OCI-LY3 (cell line): ENCODE results near the gene ERG.

Experiments used
- H2AFZ ChIP-seq: fragments of 200-600, 300-600 bp; shearing (Covaris generic); 2 replicates; pipeline ENCODE4 v1.6.0; 2014; ENCODE audit warnings: antibody characterized with exemption, low read depth, low read length
- H3K27ac ChIP-seq: fragments of 200-600, 300-600 bp; sonication (generic); 2 replicates; pipeline ENCODE4 v1.5.1; 2014; ENCODE audit warnings: mild to moderate bottlenecking, low read length, moderate library complexity, mixed read lengths
- H3K27me3 ChIP-seq: fragments of 200-600, 300-600 bp; sonication (generic); 2 replicates; pipeline ENCODE4 v1.6.1; 2014; ENCODE audit warnings: low read depth, low read length, mixed read lengths
- H3K36me3 ChIP-seq: fragments of 200-600, 300-600 bp; sonication (generic); replicated peaks from 2 replicates; pipeline ENCODE3; 2014; ENCODE audit warnings: low read depth, low read length, mixed read lengths
- H3K4me1 ChIP-seq: fragments of 300-600, 200-600 bp; sonication (generic); 2 replicates; pipeline ENCODE4 v1.6.1; 2014; ENCODE audit warnings: low read length, mixed read lengths
- H3K4me2 ChIP-seq: fragments of 200-600, 300-600 bp; sonication (generic); 2 replicates; pipeline ENCODE4 v1.6.1; 2014; ENCODE audit warnings: low read length, mixed read lengths
- H3K4me3 ChIP-seq: fragments of 300-600, 200-600 bp; sonication (generic); 2 replicates; pipeline ENCODE4 v1.5.1; 2014; ENCODE audit warnings: antibody characterized with exemption, mild to moderate bottlenecking, low read length, moderate library complexity
- H3K79me2 ChIP-seq: fragments of 300-600, 200-600 bp; shearing (Covaris generic); 2 replicates; pipeline ENCODE4 v1.6.1; 2014; ENCODE audit warnings: mild to moderate bottlenecking, low read length, mixed read lengths
- H3K9ac ChIP-seq: fragments of 300-600, 200-600 bp; shearing (Covaris generic); 2 replicates; pipeline ENCODE4 v1.6.0; 2014; ENCODE audit warnings: mild to moderate bottlenecking, low read length, moderate library complexity
- H3K9me3 ChIP-seq: fragments of 200-600, 300-600 bp; shearing (Covaris generic); 2 replicates; pipeline ENCODE4 v1.6.1; 2014; ENCODE audit warnings: low read length, mixed read lengths; ENCODE audit not compliant: insufficient read depth
- H4K20me1 ChIP-seq: fragments of 200-600, 300-600 bp; sonication (generic); 2 replicates; pipeline ENCODE4 v1.6.1; 2016; ENCODE audit warnings: low read length, mixed read lengths; ENCODE audit not compliant: insufficient read depth
- EZH2phosphoT487 ChIP-seq: fragments of 200-600 bp; shearing (Covaris generic); IDR thresholded peaks from 2 replicates; pipeline ENCODE4 v1.6.1; 2018; ENCODE audit warnings: antibody characterized with exemption, mixed run types, low read depth
- TF ChIP-seq, protein P1 (sequence below): fragments of 200-600, 300-600 bp; sonication (generic); IDR thresholded peaks from 2 replicates; pipeline ENCODE4 v1.5.1; 2014; ENCODE audit warnings: antibody characterized with exemption, low read length, low read depth

Gene ERG

DNA sequence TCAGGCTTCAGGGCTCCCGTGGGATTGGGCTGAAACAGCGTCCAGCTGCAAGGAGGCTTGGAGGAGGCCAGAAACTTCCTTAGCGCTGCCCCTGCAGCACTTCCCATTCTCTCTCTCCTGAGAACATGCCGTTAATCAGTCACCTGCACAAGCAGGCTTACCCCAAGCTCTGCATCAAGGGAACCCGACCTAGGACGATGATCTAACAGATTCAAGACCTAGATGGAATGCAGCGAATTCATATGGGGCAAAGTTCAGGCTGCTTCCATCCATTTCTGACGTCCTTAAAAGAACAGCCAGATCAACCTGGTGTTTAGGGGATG, 114.1 kb downstream of the ERG start:
- Histone ChIP-seq H3K27me3 (no peaks in the 10 kb centered on the region), H3K9ac (no peak overlapping the region), H3K4me3 (no peak overlapping the region), H4K20me1 (no peaks in the 10 kb centered on the region), H2AFZ (no peak overlapping the region), H3K79me2 (no peaks in the 10 kb centered on the region), H3K27ac (no peak overlapping the region), H3K4me1 (no peaks in the 10 kb centered on the region), H3K9me3 (no peaks in the 10 kb centered on the region), H3K4me2 (no peak overlapping the region), H3K36me3 (no peaks in the 10 kb centered on the region)
- TF ChIP-seq, protein P1, sequence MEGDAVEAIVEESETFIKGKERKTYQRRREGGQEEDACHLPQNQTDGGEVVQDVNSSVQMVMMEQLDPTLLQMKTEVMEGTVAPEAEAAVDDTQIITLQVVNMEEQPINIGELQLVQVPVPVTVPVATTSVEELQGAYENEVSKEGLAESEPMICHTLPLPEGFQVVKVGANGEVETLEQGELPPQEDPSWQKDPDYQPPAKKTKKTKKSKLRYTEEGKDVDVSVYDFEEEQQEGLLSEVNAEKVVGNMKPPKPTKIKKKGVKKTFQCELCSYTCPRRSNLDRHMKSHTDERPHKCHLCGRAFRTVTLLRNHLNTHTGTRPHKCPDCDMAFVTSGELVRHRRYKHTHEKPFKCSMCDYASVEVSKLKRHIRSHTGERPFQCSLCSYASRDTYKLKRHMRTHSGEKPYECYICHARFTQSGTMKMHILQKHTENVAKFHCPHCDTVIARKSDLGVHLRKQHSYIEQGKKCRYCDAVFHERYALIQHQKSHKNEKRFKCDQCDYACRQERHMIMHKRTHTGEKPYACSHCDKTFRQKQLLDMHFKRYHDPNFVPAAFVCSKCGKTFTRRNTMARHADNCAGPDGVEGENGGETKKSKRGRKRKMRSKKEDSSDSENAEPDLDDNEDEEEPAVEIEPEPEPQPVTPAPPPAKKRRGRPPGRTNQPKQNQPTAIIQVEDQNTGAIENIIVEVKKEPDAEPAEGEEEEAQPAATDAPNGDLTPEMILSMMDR: no peak
- no peak for TF ChIP-seq EZH2phosphoT487

GRCh38 chr21:38383411-38384237, 114.7 kb downstream of the ERG start:
- no peaks in the 10 kb centered on the region for H3K79me2 ChIP-seq
- H3K4me3 ChIP-seq: no peak overlapping the region
- no peak overlapping the region for H2AFZ ChIP-seq
- no peaks in the 10 kb centered on the region for H3K27me3 ChIP-seq
- H3K4me1 ChIP-seq: no peaks in the 10 kb centered on the region
- H3K9ac ChIP-seq: no peak overlapping the region
- H3K4me2 ChIP-seq: no peak overlapping the region
- no peaks in the 10 kb centered on the region for H3K36me3 ChIP-seq
- TF ChIP-seq, protein P1: no peak
- no peak overlapping the region for H3K27ac ChIP-seq
- H3K9me3 ChIP-seq: no peaks in the 10 kb centered on the region
- no peaks in the 10 kb centered on the region for H4K20me1 ChIP-seq

DNA sequence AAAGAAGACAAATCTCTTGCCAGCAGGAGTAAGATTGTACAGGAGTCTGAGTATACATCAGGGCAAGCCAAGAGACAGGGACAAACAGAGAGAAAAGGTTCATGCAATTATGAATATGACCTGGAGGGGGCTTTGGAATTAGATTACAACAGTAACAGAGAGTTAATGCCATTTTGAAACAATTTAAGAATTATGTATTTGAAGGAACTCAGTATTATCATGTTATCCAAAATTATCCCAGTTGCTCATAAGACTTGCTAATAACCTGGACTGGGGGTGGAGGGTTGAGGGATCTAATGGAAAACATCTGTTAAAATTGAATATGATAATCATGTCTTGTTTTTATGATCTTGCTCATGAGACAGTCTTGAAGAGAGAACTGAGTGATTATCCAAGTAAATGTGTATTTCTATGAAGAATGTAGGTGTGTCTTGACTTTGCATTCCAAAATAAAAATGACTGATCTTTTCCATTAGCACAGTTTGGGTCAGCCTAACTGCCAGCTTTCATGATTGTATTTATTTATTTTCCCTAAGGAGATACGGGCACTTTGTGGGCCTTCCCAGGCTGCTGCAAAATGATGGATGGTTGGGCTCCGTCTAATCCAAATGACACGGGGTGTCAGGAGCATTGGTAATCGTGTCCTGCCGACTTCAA, 117.7 kb downstream of the ERG start:
- TF ChIP-seq, protein P1: no peak
- no peak for TF ChIP-seq EZH2phosphoT487
- Histone ChIP-seq H3K9me3 (no peaks in the 10 kb centered on the region), H3K27ac (no peak overlapping the region), H4K20me1 (no peaks in the 10 kb centered on the region), H3K27me3 (no peaks in the 10 kb centered on the region), H3K36me3 (no peaks in the 10 kb centered on the region), H3K9ac (no peak overlapping the region), H3K4me3 (no peak overlapping the region), H3K4me1 (no peaks in the 10 kb centered on the region), H3K79me2 (no peaks in the 10 kb centered on the region), H2AFZ (no peak overlapping the region), H3K4me2 (no peak overlapping the region)

GRCh38 chr21:38379147-38379546, 119.1 kb downstream of the ERG start:
- H2AFZ ChIP-seq: no peak overlapping the region
- H4K20me1 ChIP-seq: no peaks in the 10 kb centered on the region
- H3K4me3 ChIP-seq: no peak overlapping the region
- no peak for TF ChIP-seq EZH2phosphoT487
- TF ChIP-seq, protein P1: no peak
- H3K4me2 ChIP-seq: no peak overlapping the region
- no peak overlapping the region for H3K9ac ChIP-seq
- H3K27ac ChIP-seq: no peak overlapping the region
- H3K9me3 ChIP-seq: no peaks in the 10 kb centered on the region
- no peaks in the 10 kb centered on the region for H3K36me3 ChIP-seq
- no peaks in the 10 kb centered on the region for H3K79me2 ChIP-seq
- no peaks in the 10 kb centered on the region for H3K27me3 ChIP-seq
- H3K4me1 ChIP-seq: no peaks in the 10 kb centered on the region
